ENCODE results near the gene PDE7B. TPM values are rescaled to one million over a fixed set of nuclear protein-coding genes. Genes with fewer than 3 reads are reported as not detected.
A peak's percentile ranks its signal among the peaks of the same experiment; 100 is the strongest.

The PDE7B gene
- total RNA-seq, 4 donors from 2014 or later = 2.9 to 23.6 (median 5.2) TPM

- no peak for TF ChIP-seq CTCF (IDR thresholded peaks at IDR 0.05)
- TF ChIP-seq EP300 (IDR thresholded peaks at IDR 0.05) = no peak
- TF ChIP-seq POLR2AphosphoS5 (IDR thresholded peaks at IDR 0.05) = no peak
- 95 to 97% methylated on average over 5 of the region's 5 CpGs for WGBS, 2 donors (ENCODE audit: low coverage in 1 of 2)
- ATAC-seq = no peak
- peaks cover 0 to 48% of the 10 kb centered on the region in 2 donors for H3K36me3 ChIP-seq
- no peak overlapping the region for H3K27ac ChIP-seq
- no peaks in the 10 kb centered on the region for H3K27me3 ChIP-seq
- no peak overlapping the region for H3K4me3 ChIP-seq
- no peaks in the 10 kb centered on the region for H3K9me3 ChIP-seq
- H3K4me1 ChIP-seq = peaks cover 0 to 10% (median 0%) of the 10 kb centered on the region in 3 donors
Observed at GRCh38 chr6:136157743-136158142, 306.2 kb downstream of the PDE7B start.

- Histone ChIP-seq H3K27me3 (no peaks in the 10 kb centered on the region), H3K4me1 (peaks cover 0 to 10% (median 0%) of the 10 kb centered on the region in 3 donors), H3K4me3 (no peak overlapping the region), H3K27ac (no peak overlapping the region), H3K36me3 (peaks cover 0 to 54% of the 10 kb centered on the region in 2 donors), H3K9me3 (no peaks in the 10 kb centered on the region)
- 49 to 57% methylated on average over 4 of the region's 4 CpGs for WGBS, 2 donors (ENCODE audit: low coverage in 1 of 2)
- TF ChIP-seq EP300 (IDR thresholded peaks at IDR 0.05) = no peak
- ATAC-seq = peak; percentile 41
Observed at GRCh38 chr6:136158387-136158821, 306.9 kb downstream of the PDE7B start.

GRCh38 chr6:136158971-136159370 is 307.5 kb downstream of the PDE7B start:
- no peak for ATAC-seq
- Histone ChIP-seq H3K36me3 (peaks cover 0 to 51% of the 10 kb centered on the region in 2 donors), H3K27ac (no peak overlapping the region), H3K27me3 (no peaks in the 10 kb centered on the region), H3K4me1 (peaks cover 0 to 10% (median 0%) of the 10 kb centered on the region in 3 donors), H3K4me3 (no peak overlapping the region), H3K9me3 (no peaks in the 10 kb centered on the region)
- TF ChIP-seq EP300 (IDR thresholded peaks at IDR 0.05) (no peak), CTCF (IDR thresholded peaks at IDR 0.05) (no peak), POLR2AphosphoS5 (IDR thresholded peaks at IDR 0.05) (no peak), POLR2A (IDR thresholded peaks at IDR 0.05) (no peak)
- 50 to 80% methylated on average over 1 to 2 of the region's 2 CpGs for WGBS, 2 donors (ENCODE audit: low coverage in 1 of 2)

GRCh38 chr6:136160250-136160649 is 308.7 kb downstream of the PDE7B start:
- WGBS, 2 donors (ENCODE audit: low coverage in 1 of 2) = 90 to 100% methylated on average over 3 to 4 of the region's 4 CpGs

GRCh38 chr6:136161950-136162349 is 310.4 kb downstream of the PDE7B start:
- Histone ChIP-seq H3K27me3 (no peaks in the 10 kb centered on the region), H3K36me3 (peaks cover 0 to 51% of the 10 kb centered on the region in 2 donors), H3K4me1 (peaks cover 0 to 10% (median 0%) of the 10 kb centered on the region in 3 donors), H3K4me3 (no peak overlapping the region), H3K27ac (no peak overlapping the region), H3K9me3 (no peaks in the 10 kb centered on the region)
- no peak for TF ChIP-seq EP300 (IDR thresholded peaks at IDR 0.05)
- TF ChIP-seq POLR2A (IDR thresholded peaks at IDR 0.05) = no peak
- no peak for TF ChIP-seq POLR2AphosphoS5 (IDR thresholded peaks at IDR 0.05)
- TF ChIP-seq CTCF (IDR thresholded peaks at IDR 0.05) = no peak
- ATAC-seq = no peak
- 64 to 75% methylated on average over 2 of the region's 3 CpGs for WGBS, 2 donors (ENCODE audit: low coverage in 1 of 2)

More at GRCh38 chr6:136160250-136160649, 308.7 kb downstream of the PDE7B start:
- ATAC-seq = no peak
- no peak overlapping the region for H3K4me3 ChIP-seq
- TF ChIP-seq POLR2AphosphoS5 (IDR thresholded peaks at IDR 0.05) (no peak), EP300 (IDR thresholded peaks at IDR 0.05) (no peak), CTCF (IDR thresholded peaks at IDR 0.05) (no peak), POLR2A (IDR thresholded peaks at IDR 0.05) (no peak)
- H3K4me1 ChIP-seq = peaks cover 0 to 10% (median 0%) of the 10 kb centered on the region in 3 donors
- peaks cover 0 to 49% of the 10 kb centered on the region in 2 donors for H3K36me3 ChIP-seq
- no peak overlapping the region for H3K27ac ChIP-seq
- H3K9me3 ChIP-seq = no peaks in the 10 kb centered on the region
- H3K27me3 ChIP-seq = no peaks in the 10 kb centered on the region
